HG03095 (cell line): ENCODE results near the gene PRKRIP1.
A peak's percentile ranks its signal among the peaks of the same experiment; 100 is the strongest.
"Not testable (repeated sequence)": the region's sequence is repeated elsewhere in the genome, so short reads cannot be mapped to it uniquely, and the experiment has no call there.

Experiments
- ATAC-seq: cut with Tn5 transposase; IDR thresholded peaks from one replicate; pipeline ENCODE4 v1.9.1; 2021; ENCODE audit warnings: moderate library complexity; ENCODE audit not compliant: unreplicated experiment

The PRKRIP1 gene

DNA sequence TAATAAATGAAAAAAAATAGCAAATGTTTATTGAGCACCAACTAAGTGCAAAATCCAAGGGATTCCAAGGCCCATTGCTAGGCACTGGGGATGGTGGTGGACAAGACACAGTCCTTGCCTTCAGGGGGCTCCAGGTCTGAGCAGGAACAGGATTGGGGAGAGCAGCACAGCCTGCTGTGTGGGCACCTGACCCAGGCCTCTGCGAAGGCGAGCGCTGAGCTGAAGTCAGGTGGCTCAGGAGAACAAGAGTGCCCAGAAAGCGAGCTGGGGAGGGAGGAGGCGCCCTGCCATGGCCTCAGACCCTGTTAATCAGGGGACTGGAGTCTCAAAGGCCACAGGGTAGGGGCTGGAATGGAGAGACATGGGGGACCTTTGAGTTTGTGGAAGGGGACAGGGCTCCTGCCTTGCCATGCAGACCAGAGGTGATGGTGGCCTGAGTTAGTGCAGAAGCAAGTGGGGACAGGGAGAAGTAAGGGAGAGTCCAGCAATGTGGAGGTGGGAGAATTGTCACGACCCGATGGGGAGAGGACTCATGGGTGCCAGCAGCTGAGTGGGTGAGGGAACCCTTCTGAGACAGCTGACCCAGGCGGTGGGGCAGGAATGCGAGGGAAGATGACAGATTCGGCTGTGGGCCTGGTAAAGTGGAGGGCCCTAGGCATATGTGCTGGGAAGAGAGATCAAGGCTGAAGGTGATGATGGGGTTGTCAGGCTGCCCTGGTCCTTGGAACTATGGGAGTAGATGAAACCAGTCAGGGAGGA lies 33.2 kb downstream of the PRKRIP1 start:
- ATAC-seq = no peak

DNA sequence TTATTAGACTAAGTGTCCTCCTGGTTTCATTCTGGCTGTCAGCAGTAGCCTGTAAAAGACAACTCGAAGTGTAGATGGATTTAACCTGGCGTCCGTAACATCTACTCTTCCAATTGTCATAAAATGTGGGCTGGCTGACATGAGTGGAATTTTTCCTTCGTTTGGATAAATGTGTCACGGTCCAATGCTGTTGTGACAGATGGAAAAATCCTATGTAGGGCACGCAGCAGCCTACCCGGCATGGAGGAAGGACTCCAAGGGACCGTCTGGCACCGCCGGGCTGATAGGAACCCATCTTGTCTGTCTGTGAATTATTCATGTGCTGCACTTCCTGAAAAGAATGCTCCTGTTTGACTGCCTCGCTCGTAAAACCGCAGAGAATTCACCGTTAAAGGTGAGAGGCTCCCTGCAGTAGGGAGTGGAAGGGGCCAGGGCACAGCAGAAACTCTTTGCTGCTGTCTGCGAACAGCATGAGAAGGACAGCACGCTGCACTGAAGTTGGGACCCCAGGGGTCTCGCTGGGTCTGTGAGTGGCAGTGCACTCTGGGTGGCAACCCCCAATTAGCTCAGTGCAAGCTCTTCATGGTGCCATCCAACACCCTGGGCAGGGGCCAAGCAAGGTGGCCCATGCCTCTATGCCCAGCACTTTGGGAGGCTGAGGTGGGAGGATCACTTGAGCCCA lies 35.6 kb downstream of the PRKRIP1 start:
- no peak for ATAC-seq

- ATAC-seq = peak; percentile 24
Observed at GRCh38 chr7:102432442-102433218, 36.5 kb downstream of the PRKRIP1 start.

DNA sequence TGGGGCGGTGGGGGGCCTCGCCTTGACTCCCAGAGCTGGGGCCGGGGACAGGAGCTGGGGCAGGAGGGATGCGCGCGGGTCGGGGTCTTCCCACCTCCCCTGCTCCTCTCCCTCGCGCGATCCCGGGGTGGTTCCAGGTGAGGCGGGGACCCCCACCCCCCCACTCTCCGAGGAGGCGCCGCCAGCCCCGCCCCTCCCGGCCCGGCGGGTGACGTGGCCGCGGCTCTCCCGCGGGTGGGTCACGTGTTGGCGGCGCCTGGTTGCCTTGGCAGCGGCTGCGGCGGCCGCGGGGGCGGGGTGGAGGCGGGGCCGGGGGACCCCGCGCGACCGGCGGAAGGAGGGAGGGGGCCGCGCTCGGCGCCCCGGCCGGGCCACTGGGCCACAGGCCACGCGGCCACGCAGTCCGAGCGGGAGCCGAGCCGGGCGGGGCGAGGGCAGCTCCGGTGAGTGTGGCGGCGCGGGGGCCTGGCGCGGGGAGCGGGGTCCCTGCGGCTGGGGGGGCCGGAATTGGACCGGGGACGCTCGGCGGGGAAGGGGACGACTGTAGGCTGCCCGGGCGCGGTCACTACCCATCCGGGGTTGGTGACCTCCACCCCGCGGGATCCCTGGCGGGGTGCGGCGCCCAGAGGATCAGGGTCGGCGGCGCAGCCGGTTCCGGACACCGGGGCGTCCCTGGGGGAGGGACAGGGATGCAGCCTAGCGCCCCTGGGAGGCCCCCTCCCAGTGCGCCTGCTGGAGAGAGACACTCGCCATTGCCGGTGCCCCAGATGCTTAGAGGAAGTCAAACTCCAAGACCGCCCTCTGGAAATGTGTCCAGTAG lies 37.3 kb downstream of the PRKRIP1 start, which contains the start of gene ORAI2:
Gene ORAI2, plus strand, starts transcription at position 357 of the 820 bp plus-strand sequence. CDS start 5,382 bp downstream, outside the sequence.
- ATAC-seq = peak; percentile 42

DNA sequence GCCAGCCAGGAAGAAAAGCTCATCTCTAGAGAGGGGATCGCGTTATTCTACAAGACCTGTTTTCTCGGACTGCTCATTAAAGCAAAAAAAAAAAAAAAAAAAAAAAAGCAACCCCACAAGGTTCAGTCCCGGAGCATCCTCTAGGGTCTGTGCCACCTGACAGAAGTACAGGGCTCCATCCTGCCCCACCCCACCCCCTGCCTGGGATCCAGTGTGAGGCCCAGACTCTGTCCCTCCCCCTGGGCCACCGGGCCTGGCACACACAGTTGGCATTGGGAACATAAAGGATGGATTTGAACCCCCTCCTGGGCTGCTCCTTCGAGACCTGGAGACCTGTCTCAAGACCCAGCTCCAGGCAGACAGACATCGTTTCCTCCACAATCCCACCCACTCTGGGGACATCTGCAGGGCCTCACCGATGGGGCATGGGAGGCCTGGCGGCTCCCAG lies 37.9 kb downstream of the PRKRIP1 start:
- ATAC-seq = no peak

DNA sequence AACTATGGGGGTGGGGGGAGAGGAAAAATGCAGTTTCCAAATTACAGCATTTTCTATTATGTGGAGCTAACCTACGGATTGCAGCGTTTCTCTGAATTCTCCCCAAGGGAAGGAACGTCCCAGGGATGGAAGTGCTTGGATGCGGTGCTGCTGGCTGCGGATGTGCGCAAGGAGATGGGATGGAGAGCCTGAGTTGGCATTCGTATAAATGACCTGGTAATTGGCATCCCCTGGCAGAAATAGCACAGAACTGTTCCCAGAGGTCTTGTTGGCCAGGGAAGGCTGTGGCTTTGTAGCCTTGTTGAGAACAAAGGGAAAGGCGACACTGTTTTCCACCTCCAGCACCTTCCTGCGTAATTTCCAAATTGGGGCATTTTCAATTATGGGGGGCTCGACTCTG lies 40.0 kb downstream of the PRKRIP1 start:
- no peak for ATAC-seq

- ATAC-seq = no peak
Observed at GRCh38 chr7:102439963-102440795, 44.0 kb downstream of the PRKRIP1 start.

- peak; percentile 48 for ATAC-seq
Observed at GRCh38 chr7:102444961-102445673, 49.0 kb downstream of the PRKRIP1 start.

DNA sequence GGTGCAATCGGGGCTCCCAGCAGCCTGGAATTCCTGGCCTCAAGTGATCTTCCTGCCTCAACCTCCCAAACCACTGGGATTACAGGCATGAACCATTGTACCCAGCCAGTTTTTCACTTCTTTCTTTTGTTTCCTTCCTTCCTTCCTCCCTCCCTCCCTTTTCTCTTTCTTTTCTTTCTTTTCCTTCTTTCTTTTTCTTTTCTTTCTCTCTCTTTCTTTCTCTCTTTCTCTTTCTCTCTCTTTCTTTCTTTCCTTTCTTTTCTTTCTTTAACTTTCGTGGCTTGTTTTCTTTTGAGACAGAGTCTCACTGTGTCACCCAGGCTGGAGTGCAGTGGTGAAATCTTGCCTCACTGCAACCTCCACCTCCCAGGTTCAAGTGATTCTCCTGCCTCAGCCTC lies 49.5 kb downstream of the PRKRIP1 start:
- no peak for ATAC-seq

DNA sequence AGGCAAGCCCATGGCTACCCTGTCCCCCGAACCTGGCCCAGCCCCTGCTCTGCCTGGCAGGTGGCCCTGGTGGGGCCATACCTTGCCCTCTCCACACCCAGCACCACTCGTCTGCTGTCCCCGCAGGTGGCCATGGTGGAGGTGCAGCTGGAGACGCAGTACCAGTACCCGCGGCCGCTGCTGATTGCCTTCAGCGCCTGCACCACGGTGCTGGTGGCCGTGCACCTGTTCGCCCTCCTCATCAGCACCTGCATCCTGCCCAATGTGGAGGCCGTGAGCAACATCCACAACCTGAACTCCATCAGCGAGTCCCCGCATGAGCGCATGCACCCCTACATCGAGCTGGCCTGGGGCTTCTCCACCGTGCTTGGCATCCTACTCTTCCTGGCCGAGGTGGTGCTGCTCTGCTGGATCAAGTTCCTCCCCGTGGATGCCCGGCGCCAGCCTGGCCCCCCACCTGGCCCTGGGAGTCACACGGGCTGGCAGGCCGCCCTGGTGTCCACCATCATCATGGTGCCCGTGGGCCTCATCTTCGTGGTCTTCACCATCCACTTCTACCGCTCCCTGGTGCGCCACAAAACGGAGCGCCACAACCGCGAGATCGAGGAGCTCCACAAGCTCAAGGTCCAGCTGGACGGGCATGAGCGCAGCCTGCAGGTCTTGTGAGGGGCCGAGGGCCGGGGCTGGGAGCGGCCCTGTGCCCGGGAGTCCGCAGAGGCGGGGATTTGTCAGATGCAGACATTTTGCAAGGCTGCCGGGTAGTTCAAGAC lies 50.4 kb downstream of the PRKRIP1 start:
- ATAC-seq = no peak

- no peak for ATAC-seq
Observed at GRCh38 chr7:102447311-102447710, 51.1 kb downstream of the PRKRIP1 start.

- ATAC-seq = no peak
Observed at GRCh38 chr7:102449136-102449535, 53.0 kb downstream of the PRKRIP1 start.

GRCh38 chr7:102450242-102450641 lies 54.1 kb downstream of the PRKRIP1 start:
- no peak for ATAC-seq

DNA sequence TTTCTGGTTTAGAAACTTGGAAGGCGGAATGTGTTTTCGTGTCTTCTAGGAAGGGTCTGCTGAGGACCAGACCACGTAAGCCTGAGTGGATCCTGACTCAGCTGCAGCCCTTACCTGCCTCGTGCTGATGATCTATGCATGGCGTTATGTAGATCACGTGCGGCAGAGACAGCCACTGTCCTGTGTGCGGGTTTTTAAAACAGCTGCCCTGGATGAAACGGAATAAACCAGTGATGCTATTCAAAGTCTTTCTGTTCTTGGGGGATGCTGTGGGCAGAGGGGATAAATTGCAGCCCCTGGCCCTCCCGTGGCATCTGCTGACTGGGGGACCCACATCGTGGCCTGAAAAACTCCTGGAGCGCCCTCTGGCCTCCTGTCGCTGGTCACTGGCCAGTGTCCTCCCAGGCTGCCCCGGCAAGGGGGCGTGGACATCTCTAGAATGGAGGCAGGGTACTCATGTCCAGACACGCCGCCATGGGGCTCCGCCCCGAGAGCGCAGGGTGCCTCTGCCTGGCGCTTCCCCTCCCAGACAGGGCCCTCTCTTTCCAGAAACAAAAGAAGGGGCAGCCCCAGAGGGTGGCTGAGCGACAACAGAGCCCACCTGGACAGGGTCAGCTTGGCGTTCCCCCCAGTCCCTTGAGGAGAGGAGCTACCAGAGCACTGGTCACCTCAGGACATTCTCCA lies 55.4 kb downstream of the PRKRIP1 start:
- ATAC-seq = no peak

- no peak for ATAC-seq
Observed at GRCh38 chr7:102452451-102452850, 56.3 kb downstream of the PRKRIP1 start.

DNA sequence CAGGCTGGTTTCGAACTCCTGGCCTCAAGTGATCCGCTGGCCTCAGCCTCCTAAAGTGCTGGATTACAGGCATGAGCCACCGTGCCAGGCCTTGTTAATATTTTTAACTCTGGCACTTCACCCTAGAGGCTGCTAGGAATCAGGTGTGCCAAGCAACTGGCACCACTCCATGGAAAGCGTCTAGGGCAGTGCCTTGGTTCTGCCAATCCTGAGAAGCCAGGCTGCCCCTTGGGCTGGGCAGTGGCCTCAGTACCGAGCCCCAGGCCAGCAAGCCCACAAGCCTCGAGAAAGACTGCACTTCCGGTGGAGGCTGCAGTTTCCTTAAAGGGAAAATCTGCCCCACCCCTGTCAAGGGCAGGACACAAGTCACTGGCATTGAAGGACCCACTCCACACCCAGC lies 57.2 kb downstream of the PRKRIP1 start:
- no peak for ATAC-seq

DNA sequence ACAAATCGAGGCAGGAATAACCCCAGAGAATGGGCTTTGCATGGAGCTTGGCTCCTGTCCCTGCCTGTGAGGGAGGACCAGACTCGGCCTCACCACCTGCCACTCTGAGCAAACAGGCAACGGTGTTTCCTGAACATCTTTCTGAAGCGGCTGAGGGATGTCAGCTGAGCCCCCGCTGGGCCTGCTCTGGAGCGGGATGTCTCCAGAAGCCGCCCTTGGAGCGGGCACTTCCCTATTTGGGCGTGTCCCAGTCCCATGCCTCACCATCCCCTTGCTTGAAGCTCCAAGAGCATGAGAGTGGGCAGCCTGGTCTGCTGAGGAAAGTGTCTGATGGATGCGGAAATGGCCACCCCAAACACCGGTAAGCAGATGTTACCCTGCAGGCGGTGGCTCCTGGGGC lies 58.3 kb downstream of the PRKRIP1 start:
- ATAC-seq = no peak

GRCh38 chr7:102454932-102455331 lies 58.8 kb downstream of the PRKRIP1 start:
- ATAC-seq = not testable (repeated sequence)
